Natural killer cell (primary cell): ENCODE measurements around the gene NFS1. TPM values are rescaled to one million over a fixed set of nuclear protein-coding genes. Genes with fewer than 3 reads are reported as not detected.

Experiments
- ATAC-seq, 3 donors: fragments of 150-1000 bp in 2 of 3; fragments of 200-7000 bp in 1 of 3; cut with Tn5 transposase; 1 replicate in 1 of 3; 2 replicates in 2 of 3; pipeline ENCODE4 v1.10.0; 2021; ENCODE audit warnings: mild to moderate bottlenecking in 2 of 3, moderate library complexity in 2 of 3
- DNase-seq, 2 donors: peaks; one replicate each; pipeline versions ENCODE4 v3.0.0 to v3.0.0-alpha.2; 2013 to 2021; ENCODE audit warnings: mixed read lengths in 1 of 2
- H3K27ac ChIP-seq: one replicate; pipeline ENCODE4 v1.5.1; 2013; ENCODE audit warnings: mild to moderate bottlenecking, low read length
- H3K27me3 ChIP-seq: one replicate; pipeline ENCODE4 v1.6.1; 2013; ENCODE audit warnings: low read length; ENCODE audit not compliant: control insufficient read depth, insufficient read depth
- H3K36me3 ChIP-seq: one replicate; pipeline ENCODE4 v1.6.1; 2013; ENCODE audit warnings: low read length; ENCODE audit not compliant: control insufficient read depth, insufficient read depth
- H3K4me1 ChIP-seq: one replicate; pipeline ENCODE4 v1.6.1; 2013; ENCODE audit warnings: low read length; ENCODE audit not compliant: control insufficient read depth, insufficient read depth
- H3K4me3 ChIP-seq: one replicate; pipeline ENCODE4 v1.5.1; 2013; ENCODE audit warnings: low read length
- H3K9me3 ChIP-seq: one replicate; pipeline ENCODE4 v1.6.1; 2013; ENCODE audit warnings: low read length; ENCODE audit not compliant: control insufficient read depth, insufficient read depth
- H3K27ac Mint-ChIP-seq, 2 donors: one replicate each; pipeline ENCODE4 v1.8.0; 2022; ENCODE audit warnings: mild to moderate bottlenecking in 2 of 2, mixed read lengths in 2 of 2, moderate library complexity in 1 of 2
- H3K27me3 Mint-ChIP-seq, 2 donors: one replicate each; pipeline ENCODE4 v1.8.0; 2022; ENCODE audit warnings: low read depth in 2 of 2, mixed read lengths in 2 of 2
- H3K36me3 Mint-ChIP-seq: one replicate; pipeline ENCODE4 v1.8.0; 2022; ENCODE audit warnings: mixed read lengths
- H3K4me1 Mint-ChIP-seq, 2 donors: one replicate each; pipeline ENCODE4 v1.8.0; 2022; ENCODE audit warnings: mixed read lengths in 2 of 2
- H3K4me3 Mint-ChIP-seq: one replicate; pipeline ENCODE4 v1.8.0; 2022; ENCODE audit warnings: mild to moderate bottlenecking, moderate library complexity, mixed read lengths
- H3K9me3 Mint-ChIP-seq, 2 donors: one replicate each; pipeline ENCODE4 v1.8.0; 2022; ENCODE audit warnings: mixed read lengths in 2 of 2
- WGBS: methylation state at CpG from one replicate; pipeline ENCODE4 v1.1.7; 2013; ENCODE audit warnings: missing lambda C conversion rate; ENCODE audit not compliant: insufficient coverage; 5-methylcytosine and 5-hydroxymethylcytosine counted together
- intact Hi-C: fragments of 100-400 bp; cut with micrococcal nuclease; formaldehyde crosslinking; loops from one replicate; pipeline ENCODE4 v1.14.2; 2022
- total RNA-seq, 4 donors: library from RNA; stranded (reverse); fragments of 120-200 nt in 1 of 4; gene quantifications; one replicate each; pipeline versions ENCODE4 v1.2.3 to v1.2.4, GENCODE V29; 2013 to 2022
- TF ChIP-seq, protein P1 (sequence below): fragments of 200-600 bp; IDR thresholded peaks from one replicate; pipeline ENCODE4 v1.8.0; 2022; ENCODE audit warnings: antibody characterized with exemption

The NFS1 gene
- total RNA-seq, 3 donors from 2014 or later (not counting 1 experiment from before 2014, with no cell fraction given) = 11.3 to 20.8 (median 16.0) TPM

DNA sequence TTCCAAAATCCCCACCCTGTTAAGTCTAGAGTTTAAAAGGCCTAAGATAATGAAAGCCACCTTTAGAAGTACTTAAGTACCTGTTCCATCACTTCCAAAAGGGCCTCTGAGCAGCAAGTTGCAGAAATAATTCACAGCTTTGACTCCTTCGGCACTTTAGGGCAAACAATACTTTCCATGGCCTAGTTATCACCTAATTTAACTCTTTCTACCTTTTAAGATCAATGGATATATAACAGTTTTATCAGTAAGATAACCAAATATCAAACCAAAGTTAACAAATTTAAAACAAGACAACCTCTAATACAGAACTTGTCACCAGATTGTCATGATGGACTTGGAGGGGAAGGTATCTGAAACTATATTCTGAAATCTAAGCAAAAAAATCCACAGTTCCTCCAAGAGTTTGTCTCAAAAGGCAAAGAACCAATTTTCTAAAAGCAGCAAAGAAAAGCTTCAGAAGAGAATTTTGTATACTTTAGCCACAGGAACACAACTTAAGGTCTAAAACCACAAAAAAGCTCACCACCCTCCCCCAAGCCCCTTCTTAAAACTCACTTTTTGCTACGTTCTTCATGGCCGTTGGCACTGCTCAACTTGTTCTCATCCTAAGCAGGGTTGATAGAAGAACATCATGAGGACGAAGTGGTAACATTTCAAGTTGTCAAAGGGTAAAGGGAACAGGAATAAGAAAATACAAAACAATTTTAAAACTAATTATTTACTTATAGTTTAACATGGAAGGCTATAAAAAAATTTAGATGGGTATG is 39.4 kb upstream of the NFS1 start:
- peak overlapping the region; percentile 78 for H3K4me3 Mint-ChIP-seq
- intact Hi-C loops = loop anchor here (2.0 kb wide), 1 partner anchor 16 kb away; no protein-coding TSS in a partner anchor
- H3K9me3 Mint-ChIP-seq = no peaks in the 10 kb centered on the region
- peaks cover 40% of the 10 kb centered on the region for H3K36me3 Mint-ChIP-seq
- H3K4me1 Mint-ChIP-seq = peaks cover 70% of the 10 kb centered on the region in 2 donors
- 46% methylated on average over 3 of the region's 4 CpGs for WGBS
- peak overlapping the region; percentile 30 for H3K27ac ChIP-seq
- peak overlapping the region; percentile 87 to 99 for H3K27ac Mint-ChIP-seq
- H3K27me3 Mint-ChIP-seq = no peaks in the 10 kb centered on the region
- peaks cover 38% of the 10 kb centered on the region for H3K4me1 ChIP-seq
- H3K4me3 ChIP-seq = no peak overlapping the region
- no peak for ATAC-seq
- no peaks in the 10 kb centered on the region for H3K9me3 ChIP-seq
- no peak for DNase-seq
- H3K36me3 ChIP-seq = peaks cover 65% of the 10 kb centered on the region
- TF ChIP-seq, protein P1, sequence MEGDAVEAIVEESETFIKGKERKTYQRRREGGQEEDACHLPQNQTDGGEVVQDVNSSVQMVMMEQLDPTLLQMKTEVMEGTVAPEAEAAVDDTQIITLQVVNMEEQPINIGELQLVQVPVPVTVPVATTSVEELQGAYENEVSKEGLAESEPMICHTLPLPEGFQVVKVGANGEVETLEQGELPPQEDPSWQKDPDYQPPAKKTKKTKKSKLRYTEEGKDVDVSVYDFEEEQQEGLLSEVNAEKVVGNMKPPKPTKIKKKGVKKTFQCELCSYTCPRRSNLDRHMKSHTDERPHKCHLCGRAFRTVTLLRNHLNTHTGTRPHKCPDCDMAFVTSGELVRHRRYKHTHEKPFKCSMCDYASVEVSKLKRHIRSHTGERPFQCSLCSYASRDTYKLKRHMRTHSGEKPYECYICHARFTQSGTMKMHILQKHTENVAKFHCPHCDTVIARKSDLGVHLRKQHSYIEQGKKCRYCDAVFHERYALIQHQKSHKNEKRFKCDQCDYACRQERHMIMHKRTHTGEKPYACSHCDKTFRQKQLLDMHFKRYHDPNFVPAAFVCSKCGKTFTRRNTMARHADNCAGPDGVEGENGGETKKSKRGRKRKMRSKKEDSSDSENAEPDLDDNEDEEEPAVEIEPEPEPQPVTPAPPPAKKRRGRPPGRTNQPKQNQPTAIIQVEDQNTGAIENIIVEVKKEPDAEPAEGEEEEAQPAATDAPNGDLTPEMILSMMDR = no peak
- no peaks in the 10 kb centered on the region for H3K27me3 ChIP-seq

DNA sequence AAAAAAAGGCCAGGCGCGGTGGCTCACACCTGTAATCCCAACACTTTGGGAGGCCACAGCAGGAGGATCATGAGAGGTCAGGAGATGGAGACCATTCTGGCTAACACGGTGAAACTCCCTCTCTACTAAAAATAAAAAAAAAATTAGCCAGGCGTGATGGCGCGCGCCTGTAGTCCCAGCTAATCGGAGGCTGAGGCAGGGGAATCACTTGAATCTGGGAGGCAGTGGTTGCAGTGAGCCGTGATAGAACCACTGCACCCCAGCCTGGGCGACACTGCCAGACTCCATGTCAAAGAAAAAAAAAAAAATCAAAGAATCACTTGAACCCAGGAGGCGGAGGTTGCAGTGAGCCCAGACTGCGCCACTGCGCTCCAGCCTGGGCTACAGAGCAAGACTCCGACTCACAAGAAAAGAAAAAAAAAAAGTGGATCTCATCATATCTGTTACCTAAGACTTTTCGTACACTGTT is 38.7 kb upstream of the NFS1 start:
- peak overlapping the region; percentile 30 for H3K27ac ChIP-seq
- H3K27me3 ChIP-seq = no peaks in the 10 kb centered on the region
- no peak for ATAC-seq
- no peak for DNase-seq
- peaks cover 72% of the 10 kb centered on the region for H3K36me3 ChIP-seq
- peaks cover 70% of the 10 kb centered on the region in 2 donors for H3K4me1 Mint-ChIP-seq
- no peak overlapping the region for H3K4me3 ChIP-seq
- H3K9me3 ChIP-seq = no peaks in the 10 kb centered on the region
- TF ChIP-seq, protein P1 = no peak
- peak overlapping the region; percentile 78 for H3K4me3 Mint-ChIP-seq
- no peaks in the 10 kb centered on the region for H3K9me3 Mint-ChIP-seq
- peak overlapping the region; percentile 87 to 99 for H3K27ac Mint-ChIP-seq
- intact Hi-C loops = loop anchor here (2.0 kb wide), 1 partner anchor 15 kb away; no protein-coding TSS in a partner anchor
- H3K36me3 Mint-ChIP-seq = peaks cover 44% of the 10 kb centered on the region
- H3K27me3 Mint-ChIP-seq = no peaks in the 10 kb centered on the region
- WGBS = 90% methylated on average over 13 of the region's 15 CpGs
- peaks cover 36% of the 10 kb centered on the region for H3K4me1 ChIP-seq

DNA sequence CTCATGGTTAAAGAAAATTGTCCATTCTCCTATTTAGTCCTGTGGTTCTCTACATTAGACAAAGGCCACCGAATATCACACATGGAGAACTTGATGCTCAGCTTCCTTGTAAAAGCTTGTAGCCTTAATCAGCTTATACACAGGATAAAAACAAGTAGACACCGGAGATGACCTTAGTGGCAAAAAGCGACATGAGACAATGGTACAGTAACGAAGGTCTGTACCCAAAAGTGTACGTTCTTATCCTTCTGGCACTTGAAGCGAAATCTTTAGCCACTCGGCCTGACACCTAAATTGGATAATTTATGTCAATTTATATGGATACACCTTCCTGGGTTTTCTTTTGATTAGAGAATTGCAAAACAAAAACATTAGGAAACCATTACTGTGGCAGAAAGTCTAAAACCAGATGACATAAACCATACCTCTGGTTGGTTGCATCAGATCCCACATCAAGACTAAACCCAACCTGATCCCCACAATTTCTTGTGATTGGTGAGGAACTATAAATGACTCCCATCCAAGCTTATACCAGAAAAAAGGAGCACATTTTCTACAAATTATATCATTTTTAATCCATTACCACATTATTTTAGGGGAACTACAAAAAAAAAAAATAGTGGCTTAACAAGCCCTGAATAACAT is 36.8 kb upstream of the NFS1 start:
- DNase-seq (no peak), ATAC-seq (no peak)
- Histone ChIP-seq H3K27me3 (no peaks in the 10 kb centered on the region), H3K4me3 (no peak overlapping the region), H3K27ac (no peak overlapping the region), H3K4me1 (peaks cover 43% of the 10 kb centered on the region), H3K36me3 (peaks cover 92% of the 10 kb centered on the region), H3K9me3 (no peaks in the 10 kb centered on the region)
- intact Hi-C loops = no loop called here
- TF ChIP-seq, protein P1 = no peak
- Mint-ChIP-seq H3K36me3 (peaks cover 44% of the 10 kb centered on the region), H3K27me3 (no peaks in the 10 kb centered on the region), H3K27ac (peak overlapping the region; percentile 65 to 79), H3K9me3 (no peaks in the 10 kb centered on the region), H3K4me1 (peaks cover 63 to 65% of the 10 kb centered on the region in 2 donors), H3K4me3 (peak overlapping the region; percentile 59)
- 69% methylated on average over 7 of the region's 7 CpGs for WGBS
